ENCODE data around the gene NRCAM. TPM values are rescaled to one million over a fixed set of nuclear protein-coding genes. Genes with fewer than 3 reads are reported as not detected.

The NRCAM gene
- total RNA-seq, 1 donor from 2014 or later = 0.53 TPM

- no peak for DNase-seq (ENCODE audit: low spot score in 2 of 2)
- H3K4me1 ChIP-seq = no peaks in the 10 kb centered on the region
- no peak overlapping the region for H3K4me3 ChIP-seq
- no peaks in the 10 kb centered on the region for H3K9me3 ChIP-seq
- intact Hi-C loops (cut with DNase I) = no loop called here
- no peak overlapping the region for H3K27ac ChIP-seq
- no peak for TF ChIP-seq CTCF (IDR thresholded peaks at IDR 0.05)
- H3K36me3 ChIP-seq = no peaks in the 10 kb centered on the region
- H3K27me3 ChIP-seq = no peaks in the 10 kb centered on the region
Observed at GRCh38 chr7:108253275-108254044, 202.8 kb downstream of the NRCAM start.

DNA sequence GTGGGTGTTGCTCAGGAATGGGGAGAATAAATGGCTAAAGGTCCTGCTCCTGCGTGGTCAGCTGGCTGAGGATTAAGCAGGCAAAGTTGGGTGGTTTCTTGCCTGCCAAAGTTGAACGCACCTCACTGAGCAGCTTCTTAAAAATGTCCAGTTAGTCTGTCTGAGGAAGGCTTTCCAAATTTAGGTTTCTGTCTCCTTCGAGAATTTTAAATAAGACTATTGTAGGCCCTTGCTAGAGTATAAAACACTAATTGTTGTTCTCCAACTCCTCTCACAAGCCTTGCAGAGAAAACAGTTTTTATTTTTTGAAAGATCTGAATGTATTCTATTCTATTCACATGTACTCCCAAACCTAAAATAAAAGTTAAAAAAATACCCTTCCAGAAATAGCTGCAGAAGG lies 204.1 kb downstream of the NRCAM start:
- no peak overlapping the region for H3K27ac ChIP-seq
- DNase-seq (ENCODE audit: low spot score in 2 of 2) = no peak
- TF ChIP-seq CTCF (IDR thresholded peaks at IDR 0.05) = no peak
- H3K36me3 ChIP-seq = no peaks in the 10 kb centered on the region
- H3K9me3 ChIP-seq = no peaks in the 10 kb centered on the region
- intact Hi-C loops (cut with DNase I) = no loop called here
- H3K4me3 ChIP-seq = no peak overlapping the region
- H3K4me1 ChIP-seq = no peaks in the 10 kb centered on the region
- H3K27me3 ChIP-seq = no peaks in the 10 kb centered on the region

GRCh38 chr7:108251700-108252099 lies 204.5 kb downstream of the NRCAM start:
- TF ChIP-seq CTCF (IDR thresholded peaks at IDR 0.05) = no peak
- DNase-seq (ENCODE audit: low spot score in 2 of 2) = no peak
- Histone ChIP-seq H3K4me3 (no peak overlapping the region), H3K36me3 (no peaks in the 10 kb centered on the region), H3K27me3 (no peaks in the 10 kb centered on the region), H3K9me3 (no peaks in the 10 kb centered on the region), H3K27ac (no peak overlapping the region), H3K4me1 (no peaks in the 10 kb centered on the region)
- intact Hi-C loops (cut with DNase I) = no loop called here

- no peaks in the 10 kb centered on the region for H3K4me1 ChIP-seq
- intact Hi-C loops (cut with DNase I) = no loop called here
Observed at GRCh38 chr7:108249453-108249852, 206.8 kb downstream of the NRCAM start.

GRCh38 chr7:108248821-108249220 lies 207.4 kb downstream of the NRCAM start:
- Histone ChIP-seq H3K36me3 (no peaks in the 10 kb centered on the region), H3K4me3 (no peak overlapping the region), H3K27me3 (no peaks in the 10 kb centered on the region), H3K4me1 (no peaks in the 10 kb centered on the region), H3K27ac (no peak overlapping the region), H3K9me3 (no peaks in the 10 kb centered on the region)
- intact Hi-C loops (cut with DNase I) = no loop called here
- no peak for TF ChIP-seq CTCF (IDR thresholded peaks at IDR 0.05)
- no peak for DNase-seq (ENCODE audit: low spot score in 2 of 2)

More at GRCh38 chr7:108249453-108249852, 206.8 kb downstream of the NRCAM start:
- DNase-seq (ENCODE audit: low spot score in 2 of 2) = no peak
- Histone ChIP-seq H3K4me3 (no peak overlapping the region), H3K27me3 (no peaks in the 10 kb centered on the region), H3K36me3 (no peaks in the 10 kb centered on the region), H3K27ac (no peak overlapping the region), H3K9me3 (no peaks in the 10 kb centered on the region)
- no peak for TF ChIP-seq CTCF (IDR thresholded peaks at IDR 0.05)

Measured in ascending aorta (tissue), 2 donors.